ENCODE measurements around the gene CTNNA1.

Gene CTNNA1

DNA sequence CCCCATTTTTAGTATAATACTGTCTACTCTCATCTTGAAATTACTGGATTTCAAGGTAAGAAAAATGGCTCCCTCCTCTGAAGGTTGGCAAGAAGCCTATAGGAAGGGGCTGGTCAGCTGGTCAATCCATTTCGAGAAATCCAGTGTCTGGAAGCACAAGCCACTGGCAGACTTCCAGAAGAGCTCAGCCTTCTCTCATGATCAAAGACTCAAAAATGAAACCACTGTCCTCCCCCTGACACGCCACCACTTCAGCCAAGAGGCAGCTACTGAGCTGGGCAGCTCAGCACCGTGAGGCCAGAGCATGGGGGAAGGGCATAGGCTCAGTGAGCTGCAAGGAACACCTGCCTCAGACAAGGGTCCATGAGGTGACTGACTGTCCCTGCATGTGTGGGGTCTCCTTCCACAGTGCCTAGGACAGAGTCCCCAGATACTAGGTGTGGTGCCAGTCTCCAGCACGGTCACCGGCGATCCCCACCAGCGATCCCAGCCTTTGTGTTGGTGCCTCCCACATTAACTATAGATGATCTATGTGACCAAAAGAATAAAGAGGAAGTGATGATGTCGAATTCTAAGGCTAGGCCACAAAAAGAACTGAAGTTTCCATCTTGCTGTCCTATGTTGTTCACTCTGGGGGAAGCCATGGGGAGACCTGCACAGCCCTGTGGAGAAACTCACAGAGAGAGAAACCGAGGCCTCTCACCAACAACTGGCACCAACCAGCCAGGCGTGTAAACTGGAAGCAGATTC, 222.0 kb downstream of the CTNNA1 start:
- peaks cover 0 to 66% (median 45%) of the 10 kb centered on the region in 4 donors for H3K4me1 ChIP-seq
- no peaks in the 10 kb centered on the region for H3K36me3 ChIP-seq
- intact Hi-C loops (cut with DNase I; ENCODE audit: low total_unique reads), result no loop called here
- peak overlapping the region; percentile 52 to 68 for H3K27ac ChIP-seq
- H3K9me3 ChIP-seq, result no peaks in the 10 kb centered on the region
- no peak for TF ChIP-seq CTCF (IDR thresholded peaks at IDR 0.05)
- H3K27me3 ChIP-seq, result no peaks in the 10 kb centered on the region
- no peak overlapping the region for H3K4me3 ChIP-seq
- DNase-seq, result peak in 1 of 2 donors; percentile 51

DNA sequence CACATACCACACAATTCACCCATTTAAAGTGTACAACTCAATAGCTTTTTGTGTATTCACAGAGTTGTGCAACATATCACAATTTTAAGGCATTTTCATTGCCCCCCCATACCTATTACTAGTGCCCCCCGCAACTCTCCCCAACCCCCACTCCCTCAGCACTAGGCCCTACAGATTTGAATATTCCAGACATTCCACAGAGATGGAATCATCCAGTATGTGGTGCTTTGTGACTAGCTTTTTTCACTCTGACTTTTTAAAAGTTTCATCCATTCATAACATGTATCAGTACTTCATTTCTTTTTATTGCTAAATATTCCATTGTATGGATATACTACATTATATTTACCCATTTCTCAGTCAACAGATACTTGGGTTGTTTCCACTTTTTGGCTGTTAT, 224.9 kb downstream of the CTNNA1 start:
- TF ChIP-seq CTCF (IDR thresholded peaks at IDR 0.05), result no peak
- Histone ChIP-seq H3K27me3 (no peaks in the 10 kb centered on the region), H3K4me3 (no peak overlapping the region), H3K4me1 (peaks cover 0 to 63% (median 42%) of the 10 kb centered on the region in 4 donors), H3K9me3 (no peaks in the 10 kb centered on the region), H3K36me3 (no peaks in the 10 kb centered on the region), H3K27ac (no peak overlapping the region)
- intact Hi-C loops (cut with DNase I; ENCODE audit: low total_unique reads), result no loop called here
- DNase-seq, result no peak

DNA sequence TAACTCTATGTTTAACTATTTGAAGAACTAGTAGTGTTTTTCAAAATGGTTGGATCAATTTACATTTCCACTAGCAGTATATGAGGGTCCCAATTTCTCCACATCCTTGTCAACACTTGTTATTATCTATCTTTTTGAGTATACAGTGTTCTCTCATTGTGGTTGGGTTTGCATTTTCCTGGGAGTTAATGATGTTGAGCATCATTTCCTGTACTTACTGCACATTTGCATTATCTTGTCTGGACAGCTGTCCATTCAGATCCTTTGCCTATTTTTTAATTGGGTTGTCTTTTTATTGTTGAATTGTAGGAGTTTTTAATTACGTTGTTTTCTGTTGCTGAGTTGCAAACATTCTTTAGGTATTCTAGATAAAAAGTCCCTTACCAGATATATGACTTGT, 225.4 kb downstream of the CTNNA1 start:
- no peak for DNase-seq
- H3K4me1 ChIP-seq, result peaks cover 0 to 58% (median 38%) of the 10 kb centered on the region in 4 donors
- H3K9me3 ChIP-seq, result no peaks in the 10 kb centered on the region
- TF ChIP-seq CTCF (IDR thresholded peaks at IDR 0.05), result no peak
- no peak overlapping the region for H3K4me3 ChIP-seq
- H3K36me3 ChIP-seq, result no peaks in the 10 kb centered on the region
- intact Hi-C loops (cut with DNase I; ENCODE audit: low total_unique reads), result no loop called here
- H3K27ac ChIP-seq, result no peak overlapping the region
- H3K27me3 ChIP-seq, result no peaks in the 10 kb centered on the region

DNA sequence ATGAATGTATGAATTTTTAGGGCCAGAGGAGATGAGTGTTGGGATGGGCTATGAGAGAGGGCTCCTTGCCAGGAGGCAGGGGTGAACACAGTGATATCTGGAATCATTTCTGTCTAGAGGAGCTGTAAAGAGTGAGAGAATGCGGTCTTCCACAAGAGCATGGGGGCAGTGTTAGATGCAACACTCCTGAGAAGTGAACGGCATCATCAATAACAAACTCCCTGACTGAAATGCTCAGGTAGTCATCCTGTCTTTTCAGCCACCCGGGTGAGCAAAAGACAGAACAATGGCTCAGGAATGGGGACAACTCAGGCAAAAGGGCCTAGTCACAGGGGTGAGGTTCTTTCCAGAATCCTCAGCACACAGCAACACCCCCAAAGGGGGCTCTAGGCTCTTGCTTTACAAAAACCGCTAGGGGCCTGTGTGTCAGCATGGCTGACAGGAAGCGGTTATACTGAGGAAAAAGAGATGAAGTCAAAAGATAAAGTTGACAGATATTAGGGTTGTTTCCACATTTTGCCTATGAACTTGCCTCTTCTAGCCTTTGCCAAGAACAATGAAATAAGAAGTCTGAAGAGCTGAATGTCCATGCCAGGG, 226.6 kb downstream of the CTNNA1 start:
- Histone ChIP-seq H3K4me3 (no peak overlapping the region), H3K27ac (no peak overlapping the region), H3K36me3 (no peaks in the 10 kb centered on the region), H3K27me3 (no peaks in the 10 kb centered on the region), H3K9me3 (no peaks in the 10 kb centered on the region), H3K4me1 (peaks cover 0 to 49% (median 28%) of the 10 kb centered on the region in 4 donors)
- DNase-seq, result no peak
- TF ChIP-seq CTCF (IDR thresholded peaks at IDR 0.05), result no peak
- intact Hi-C loops (cut with DNase I; ENCODE audit: low total_unique reads), result no loop called here

GRCh38 chr5:138980441-138980840, 227.2 kb downstream of the CTNNA1 start:
- TF ChIP-seq CTCF (IDR thresholded peaks at IDR 0.05), result no peak
- peaks cover 0 to 49% (median 28%) of the 10 kb centered on the region in 4 donors for H3K4me1 ChIP-seq
- H3K9me3 ChIP-seq, result no peaks in the 10 kb centered on the region
- peak overlapping the region; percentile 42 to 45 for H3K27ac ChIP-seq
- intact Hi-C loops (cut with DNase I; ENCODE audit: low total_unique reads), result no loop called here
- no peaks in the 10 kb centered on the region for H3K36me3 ChIP-seq
- no peaks in the 10 kb centered on the region for H3K27me3 ChIP-seq
- H3K4me3 ChIP-seq, result no peak overlapping the region
- DNase-seq, result no peak

Data from tibial artery (tissue), 4 donors.